Measurements from ENCODE around the gene CAMK2D.

The CAMK2D gene

DNA sequence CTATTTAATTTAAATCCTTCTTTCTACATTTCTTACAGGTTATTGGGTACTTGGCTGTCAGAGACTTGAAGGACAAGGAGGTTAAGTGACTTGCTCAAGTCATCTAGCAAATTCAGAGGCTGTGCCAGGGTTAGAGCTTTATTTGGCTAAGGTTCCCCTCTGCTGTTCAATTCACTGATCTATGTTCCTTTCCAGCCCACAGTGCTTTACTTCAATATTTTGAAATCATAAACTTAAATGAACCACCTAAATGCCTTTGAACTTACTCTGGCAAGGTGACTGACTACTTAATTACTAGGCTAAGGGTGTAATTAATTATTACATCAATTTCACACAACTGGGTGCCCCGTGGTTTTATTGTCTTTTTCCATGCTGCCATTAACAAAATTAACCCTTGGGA, 288.7 kb downstream of the CAMK2D start:
- no peak for DNase-seq (ENCODE audit: low read depth in 2 of 2)

- DNase-seq (ENCODE audit: low read depth in 2 of 2), result no peak
Measured at GRCh38 chr4:113471146-113471860, 290.2 kb downstream of the CAMK2D start.

GRCh38 chr4:113469926-113470325, 291.6 kb downstream of the CAMK2D start:
- no peak for DNase-seq (ENCODE audit: low read depth in 2 of 2)

- no peak for DNase-seq (ENCODE audit: low read depth in 2 of 2)
Measured at GRCh38 chr4:113469023-113469390, 292.5 kb downstream of the CAMK2D start.

DNA sequence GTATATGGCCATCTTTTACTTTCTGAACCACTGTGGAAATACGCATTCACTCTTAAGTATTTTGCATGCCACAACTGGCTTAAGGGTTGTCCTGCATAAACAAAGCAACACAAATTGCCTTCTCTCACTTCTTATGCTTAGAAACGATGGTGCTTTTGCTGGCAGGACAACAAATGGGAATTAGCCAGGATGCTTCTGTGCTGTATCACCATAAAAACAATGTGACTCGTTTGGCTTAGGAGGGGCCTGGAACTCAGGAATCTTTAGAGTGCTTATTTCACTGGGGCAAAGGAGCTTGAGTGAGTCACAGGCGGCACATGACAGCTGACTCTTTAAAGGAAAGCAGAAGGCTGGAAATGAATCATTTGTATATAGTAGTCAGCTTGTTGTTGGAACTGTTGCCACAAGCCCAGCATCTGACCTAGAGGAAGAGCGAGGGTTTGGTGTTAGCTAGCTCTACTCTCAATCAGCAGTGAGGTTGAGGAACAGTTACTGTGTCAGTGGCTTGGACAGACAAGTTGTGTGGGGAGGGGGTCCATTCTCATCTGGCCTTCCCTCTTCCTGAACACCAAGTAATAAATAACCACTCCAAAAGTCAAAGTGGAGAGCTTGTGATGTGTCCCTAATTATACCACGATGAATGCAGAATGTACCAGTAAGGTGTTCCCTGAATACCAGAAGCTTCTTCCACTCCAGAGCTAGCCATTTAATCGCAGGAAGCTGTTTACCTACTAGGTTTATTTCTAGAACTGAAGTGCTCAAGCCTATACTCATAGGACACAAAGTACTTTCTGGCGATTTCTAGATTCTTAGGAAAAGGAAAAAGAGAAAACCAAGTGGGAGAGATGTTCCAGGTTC, 293.1 kb downstream of the CAMK2D start:
- no peak for DNase-seq (ENCODE audit: low read depth in 2 of 2)

GRCh38 chr4:113467581-113467980, 294.0 kb downstream of the CAMK2D start:
- DNase-seq (ENCODE audit: low read depth in 2 of 2), result no peak

DNA sequence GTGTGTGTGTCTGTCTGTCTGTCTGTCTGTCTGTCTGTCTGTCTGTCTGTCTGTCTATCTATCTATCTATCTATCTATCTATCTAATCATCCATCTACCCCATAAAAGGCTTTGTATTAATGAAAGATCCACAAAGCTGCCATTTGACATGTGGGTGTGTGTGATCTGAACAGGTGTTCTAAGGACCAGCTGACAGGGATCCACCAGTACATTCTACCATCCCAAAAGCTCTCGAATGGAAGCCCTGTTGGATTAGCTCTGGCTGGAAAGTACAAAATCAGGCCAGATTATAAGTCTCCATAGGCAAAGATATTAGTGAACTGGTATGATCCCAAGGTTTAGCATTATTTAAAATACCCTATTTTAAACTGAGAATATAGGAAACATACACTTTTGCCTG, 299.3 kb downstream of the CAMK2D start:
- DNase-seq (ENCODE audit: low read depth in 2 of 2), result no peak

DNA sequence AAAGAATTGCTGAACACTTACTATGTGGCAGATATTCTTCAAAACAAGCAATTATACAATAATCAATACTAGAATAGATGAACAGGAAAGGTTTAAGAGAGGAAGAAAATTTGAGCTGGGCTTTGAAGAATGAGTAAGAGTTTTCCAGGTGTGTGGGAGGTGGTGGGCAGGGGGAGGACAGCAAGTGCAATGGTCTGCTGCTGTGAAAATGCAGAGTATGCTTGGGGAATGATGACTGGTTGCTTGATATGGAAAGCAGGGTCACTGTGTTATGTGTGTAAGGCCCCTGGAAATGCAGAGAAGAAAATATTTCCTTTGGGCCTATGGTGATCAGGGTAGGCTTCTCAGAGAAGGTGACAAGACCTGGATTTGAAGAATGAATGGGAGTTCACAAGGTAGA, 300.3 kb downstream of the CAMK2D start:
- no peak for DNase-seq (ENCODE audit: low read depth in 2 of 2)

DNA sequence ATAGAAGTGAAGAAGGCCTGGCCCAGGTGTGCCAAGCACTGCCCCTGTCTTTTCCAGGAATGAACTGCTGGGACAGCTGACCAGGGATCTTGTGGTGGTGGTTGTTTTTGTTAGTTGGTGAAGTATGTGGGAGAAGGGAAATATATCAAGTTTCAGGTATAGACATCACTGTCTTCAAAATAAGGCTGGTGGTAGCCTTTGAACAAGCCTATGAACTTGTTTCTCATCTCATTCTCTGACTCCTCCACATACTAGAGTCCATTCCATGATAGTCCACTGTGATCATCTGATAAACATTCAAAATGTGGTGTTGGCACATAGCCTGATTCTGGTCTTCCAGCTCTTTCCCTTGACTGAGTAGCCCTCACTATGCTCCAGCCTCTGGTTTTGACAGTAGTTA, 303.7 kb downstream of the CAMK2D start:
- no peak for DNase-seq (ENCODE audit: low read depth in 2 of 2)

DNA sequence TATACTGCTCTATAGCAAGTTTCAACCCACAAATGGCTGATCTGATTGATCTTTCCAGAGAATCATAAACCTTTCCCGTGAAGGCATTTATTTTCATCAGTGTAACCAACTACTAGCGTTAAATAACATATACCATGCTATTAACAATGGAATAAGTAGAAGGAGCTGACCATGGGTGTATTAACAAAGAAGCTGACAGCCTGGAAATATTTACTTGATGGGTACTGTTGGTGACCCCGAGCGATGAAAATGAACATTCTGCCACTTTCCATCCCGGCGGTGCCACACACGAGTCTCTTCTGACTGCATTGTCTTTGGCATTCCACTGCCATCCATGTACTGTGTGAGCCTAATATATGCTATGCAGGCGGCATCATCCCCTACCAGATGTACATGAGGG, 304.4 kb downstream of the CAMK2D start:
- DNase-seq (ENCODE audit: low read depth in 2 of 2), result no peak

GRCh38 chr4:113455061-113455460, 306.5 kb downstream of the CAMK2D start:
- no peak for DNase-seq (ENCODE audit: low read depth in 2 of 2)

DNA sequence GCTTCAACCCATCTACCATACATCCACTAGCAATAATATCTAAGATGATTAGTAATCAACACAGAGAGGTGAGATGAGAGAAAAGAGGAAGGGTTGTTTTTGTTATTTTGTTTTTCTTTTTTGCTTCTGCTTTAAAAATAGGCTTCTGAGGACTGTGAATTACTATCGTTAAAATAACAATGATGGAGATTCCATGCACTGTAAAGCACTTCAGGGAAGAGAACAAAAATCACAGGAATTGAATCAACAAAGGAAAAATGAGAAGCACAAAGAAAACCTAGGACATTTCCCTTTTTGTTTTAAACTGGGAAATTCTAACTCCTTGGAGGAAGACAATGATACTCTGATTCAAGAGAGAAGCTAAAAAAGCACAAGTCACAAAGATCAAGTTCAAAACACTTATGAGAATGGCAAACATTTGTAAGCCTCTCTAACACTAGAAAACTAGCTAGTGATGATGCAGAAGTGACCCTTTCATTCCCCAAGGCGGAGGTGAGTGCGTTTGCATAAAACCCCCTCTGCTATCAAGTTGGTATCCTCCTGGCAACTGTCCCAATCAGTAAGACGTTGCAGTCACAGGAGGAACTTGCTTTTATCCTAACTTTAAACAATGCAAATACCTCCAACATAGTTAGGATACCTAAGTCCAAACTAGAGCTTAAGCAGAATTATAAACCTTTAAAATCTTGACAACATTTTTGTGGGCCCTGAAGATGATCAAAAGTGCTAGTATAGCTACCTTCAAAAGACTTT, 308.5 kb downstream of the CAMK2D start:
- DNase-seq (ENCODE audit: low read depth in 2 of 2), result no peak

GRCh38 chr4:113452152-113452551, 309.4 kb downstream of the CAMK2D start:
- no peak for DNase-seq (ENCODE audit: low read depth in 2 of 2)

DNA sequence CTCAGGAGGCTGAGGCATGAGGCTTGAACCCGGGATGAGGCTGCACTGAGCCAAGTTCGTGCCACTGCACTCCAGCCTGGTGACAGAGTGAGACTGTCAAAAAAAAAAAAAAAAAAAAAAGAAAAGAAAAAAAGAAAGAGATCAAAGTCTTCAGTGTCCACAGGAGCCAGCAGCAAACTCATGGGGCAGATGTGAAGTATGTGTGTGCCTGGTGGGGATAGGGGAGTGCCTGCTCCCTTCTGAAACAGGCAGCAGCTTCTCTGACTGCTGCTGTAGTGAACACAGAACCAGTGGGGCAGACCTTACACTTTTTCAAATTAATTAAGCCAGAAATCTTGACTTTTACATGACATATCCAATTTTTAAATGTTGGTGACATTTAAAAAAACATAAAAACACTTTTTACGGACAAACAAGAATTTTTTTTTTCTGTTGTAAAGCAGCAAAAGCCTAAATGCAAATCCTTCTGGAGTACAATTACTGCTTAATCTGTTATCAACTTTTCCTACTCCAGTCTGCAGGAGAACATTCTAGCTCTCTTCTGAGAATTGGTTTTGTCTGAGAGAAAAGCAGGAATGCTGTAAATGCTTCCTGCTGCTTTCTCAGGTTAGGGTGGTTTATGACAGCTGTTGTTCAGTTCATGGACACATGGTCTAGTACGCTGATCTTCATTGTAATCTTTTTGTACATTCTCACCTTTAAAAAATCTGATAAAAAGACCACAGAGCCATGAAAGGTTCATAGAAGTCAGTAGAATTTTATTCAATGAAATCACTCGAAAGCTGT, 311.1 kb downstream of the CAMK2D start:
- DNase-seq (ENCODE audit: low read depth in 2 of 2), result no peak

- DNase-seq (ENCODE audit: low read depth in 2 of 2), result no peak
Measured at GRCh38 chr4:113449410-113449974, 312.0 kb downstream of the CAMK2D start.

DNA sequence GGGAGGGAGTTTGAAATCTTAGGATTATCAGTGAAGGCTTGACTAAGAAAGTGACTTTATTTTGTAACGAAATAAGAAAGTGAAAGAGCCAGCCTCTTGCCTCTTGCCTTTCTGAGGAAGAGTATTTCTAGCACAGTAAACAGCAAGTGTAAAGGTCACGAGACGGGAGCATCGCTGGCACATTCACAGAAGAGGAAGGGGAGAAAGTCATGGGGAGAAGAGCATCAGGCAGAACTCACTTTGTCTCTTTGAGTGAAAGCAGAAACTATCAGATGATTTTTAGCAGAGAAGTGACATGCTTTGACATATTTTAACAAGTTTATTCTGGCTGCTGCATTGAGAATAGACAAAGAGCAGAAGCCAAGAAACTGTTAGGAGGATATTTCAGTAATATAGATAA, 313.8 kb downstream of the CAMK2D start:
- DNase-seq (ENCODE audit: low read depth in 2 of 2), result peak in 1 of 2 experiments; percentile 8

- no peak for DNase-seq (ENCODE audit: low read depth in 2 of 2)
Measured at GRCh38 chr4:113447061-113447460, 314.5 kb downstream of the CAMK2D start.

GRCh38 chr4:113446019-113446418, 315.5 kb downstream of the CAMK2D start:
- no peak for DNase-seq (ENCODE audit: low read depth in 2 of 2)

GRCh38 chr4:113445286-113445685, 316.3 kb downstream of the CAMK2D start:
- DNase-seq (ENCODE audit: low read depth in 2 of 2), result no peak

- DNase-seq (ENCODE audit: low read depth in 2 of 2), result no peak
Measured at GRCh38 chr4:113444386-113444785, 317.2 kb downstream of the CAMK2D start.

- no peak for DNase-seq (ENCODE audit: low read depth in 2 of 2)
Measured at GRCh38 chr4:113442826-113443225, 318.7 kb downstream of the CAMK2D start.
